Measurements from ENCODE around the gene USP51. TPM values are rescaled to one million over a fixed set of nuclear protein-coding genes. Genes with fewer than 3 reads are reported as not detected.

USP51 gene
- total and polyA plus RNA-seq, 2 donors (not counting 1 experiment from before 2014, with no cell fraction given): 0.95 to 1.3 TPM

DNA sequence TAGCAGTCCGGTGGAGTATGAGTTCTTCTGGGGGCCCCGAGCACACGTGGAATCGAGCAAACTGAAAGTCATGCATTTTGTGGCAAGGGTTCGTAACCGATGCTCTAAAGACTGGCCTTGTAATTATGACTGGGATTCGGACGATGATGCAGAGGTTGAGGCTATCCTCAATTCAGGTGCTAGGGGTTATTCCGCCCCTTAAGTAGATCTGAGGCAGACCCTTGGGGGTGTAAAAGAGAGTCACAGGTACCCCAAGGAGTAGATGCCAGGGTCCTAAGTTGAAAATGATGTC is 36.9 kb downstream of the USP51 start:
- Histone ChIP-seq H3K27me3 (ENCODE audit: control insufficient read depth, insufficient read depth, low read length) (no peaks in the 10 kb centered on the region), H3K79me2 (ENCODE audit: control insufficient read depth, insufficient read depth, low read length) (peaks cover 4% of the 10 kb centered on the region), H3K36me3 (ENCODE audit: control insufficient read depth, insufficient read depth, low read length) (no peaks in the 10 kb centered on the region), H2AFZ (ENCODE audit: low read length) (peak overlapping the region; percentile 30), H3K9ac (ENCODE audit: insufficient read depth, low read length) (peak overlapping the region; percentile 62), H4K20me1 (ENCODE audit: control insufficient read depth, extremely low read depth, insufficient read depth, low read length) (no peaks in the 10 kb centered on the region), H3K4me1 (ENCODE audit: control insufficient read depth, extremely low read depth, insufficient read depth, low read length) (peaks cover 2% of the 10 kb centered on the region), H3K9me3 (ENCODE audit: control insufficient read depth, insufficient read depth, low read depth, low read length) (no peaks in the 10 kb centered on the region), H3K4me2 (ENCODE audit: extremely low read depth, insufficient read depth, low read length) (peak overlapping the region; percentile 78), H3K4me3 (replicated peaks in 1 of 4; ENCODE audit: control extremely low read depth in 1 of 4, insufficient read depth in 1 of 4, low read depth in 3 of 4, low read length in 4 of 4) (peak overlapping the region; percentile 68 to 86 (median 76)), H3K27ac (ENCODE audit: insufficient read depth, low read length) (peak overlapping the region; percentile 85)
- DNase-seq (ENCODE audit: low read depth in 2 of 2): no peak
- TF ChIP-seq, protein P1, sequence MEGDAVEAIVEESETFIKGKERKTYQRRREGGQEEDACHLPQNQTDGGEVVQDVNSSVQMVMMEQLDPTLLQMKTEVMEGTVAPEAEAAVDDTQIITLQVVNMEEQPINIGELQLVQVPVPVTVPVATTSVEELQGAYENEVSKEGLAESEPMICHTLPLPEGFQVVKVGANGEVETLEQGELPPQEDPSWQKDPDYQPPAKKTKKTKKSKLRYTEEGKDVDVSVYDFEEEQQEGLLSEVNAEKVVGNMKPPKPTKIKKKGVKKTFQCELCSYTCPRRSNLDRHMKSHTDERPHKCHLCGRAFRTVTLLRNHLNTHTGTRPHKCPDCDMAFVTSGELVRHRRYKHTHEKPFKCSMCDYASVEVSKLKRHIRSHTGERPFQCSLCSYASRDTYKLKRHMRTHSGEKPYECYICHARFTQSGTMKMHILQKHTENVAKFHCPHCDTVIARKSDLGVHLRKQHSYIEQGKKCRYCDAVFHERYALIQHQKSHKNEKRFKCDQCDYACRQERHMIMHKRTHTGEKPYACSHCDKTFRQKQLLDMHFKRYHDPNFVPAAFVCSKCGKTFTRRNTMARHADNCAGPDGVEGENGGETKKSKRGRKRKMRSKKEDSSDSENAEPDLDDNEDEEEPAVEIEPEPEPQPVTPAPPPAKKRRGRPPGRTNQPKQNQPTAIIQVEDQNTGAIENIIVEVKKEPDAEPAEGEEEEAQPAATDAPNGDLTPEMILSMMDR (conservative IDR thresholded peaks at IDR 0.05 in 1 of 2, IDR thresholded peaks at IDR 0.05 in 1 of 2; ENCODE audit: low read depth in 1 of 2, low read length in 2 of 2): no peak
- no peak for TF ChIP-seq EZH2 (IDR thresholded peaks at IDR 0.05; ENCODE audit: low read length, missing control alignments)

DNA sequence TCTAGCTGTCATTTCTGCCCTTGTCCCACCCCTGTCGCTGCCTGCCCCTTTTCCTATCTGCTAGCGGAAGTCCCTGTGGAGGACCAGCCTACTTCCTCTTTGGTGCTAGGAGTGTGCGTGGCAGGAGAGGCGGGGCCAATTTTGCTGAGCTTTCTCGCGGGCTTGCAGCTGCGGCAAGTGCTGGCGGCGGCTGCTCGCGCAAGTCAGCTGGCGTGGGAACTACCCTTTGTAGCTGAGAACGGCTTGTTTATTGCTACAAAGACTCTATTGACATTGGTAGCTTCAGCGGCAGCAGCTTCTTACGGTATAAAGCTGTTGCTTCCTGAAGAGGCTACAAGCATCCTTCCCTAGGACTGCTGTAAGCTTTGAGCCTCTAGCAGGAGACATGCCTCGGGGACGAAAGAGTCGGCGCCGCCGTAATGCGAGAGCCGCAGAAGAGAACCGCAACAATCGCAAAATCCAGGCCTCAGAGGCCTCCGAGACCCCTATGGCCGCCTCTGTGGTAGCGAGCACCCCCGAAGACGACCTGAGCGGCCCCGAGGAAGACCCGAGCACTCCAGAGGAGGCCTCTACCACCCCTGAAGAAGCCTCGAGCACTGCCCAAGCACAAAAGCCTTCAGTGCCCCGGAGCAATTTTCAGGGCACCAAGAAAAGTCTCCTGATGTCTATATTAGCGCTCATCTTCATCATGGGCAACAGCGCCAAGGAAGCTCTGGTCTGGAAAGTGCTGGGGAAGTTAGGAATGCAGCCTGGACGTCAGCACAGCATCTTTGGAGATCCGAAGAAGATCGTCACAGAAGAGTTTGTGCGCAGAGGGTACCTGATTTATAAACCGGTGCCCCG is 37.4 kb downstream of the USP51 start, which contains the start of gene MAGEH1:
TSS of gene MAGEH1 (plus strand) at position 138 of the 843 bp plus-strand sequence. CDS start at position 386, 248 bp downstream.
- Histone ChIP-seq H3K79me2 (ENCODE audit: control insufficient read depth, insufficient read depth, low read length) (peaks cover 4% of the 10 kb centered on the region), H3K9ac (ENCODE audit: insufficient read depth, low read length) (peak within 1 kb of the TSS; percentile 62), H3K36me3 (ENCODE audit: control insufficient read depth, insufficient read depth, low read length) (no peaks in the 10 kb centered on the region), H3K4me3 (replicated peaks in 1 of 4; ENCODE audit: control extremely low read depth in 1 of 4, insufficient read depth in 1 of 4, low read depth in 3 of 4, low read length in 4 of 4) (peak within 1 kb of the TSS; percentile 68 to 86 (median 76)), H2AFZ (ENCODE audit: low read length) (peak within 1 kb of the TSS; percentile 69), H3K27ac (ENCODE audit: insufficient read depth, low read length) (peak within 1 kb of the TSS; percentile 85), H3K4me1 (ENCODE audit: control insufficient read depth, extremely low read depth, insufficient read depth, low read length) (peaks cover 2% of the 10 kb centered on the region), H3K27me3 (ENCODE audit: control insufficient read depth, insufficient read depth, low read length) (no peaks in the 10 kb centered on the region), H3K4me2 (ENCODE audit: extremely low read depth, insufficient read depth, low read length) (peak within 1 kb of the TSS; percentile 80), H3K9me3 (ENCODE audit: control insufficient read depth, insufficient read depth, low read depth, low read length) (no peaks in the 10 kb centered on the region), H4K20me1 (ENCODE audit: control insufficient read depth, extremely low read depth, insufficient read depth, low read length) (no peaks in the 10 kb centered on the region)
- TF ChIP-seq EZH2 (IDR thresholded peaks at IDR 0.05; ENCODE audit: low read length, missing control alignments): no peak
- TF ChIP-seq, protein P1 (conservative IDR thresholded peaks at IDR 0.05 in 1 of 2, IDR thresholded peaks at IDR 0.05 in 1 of 2; ENCODE audit: low read depth in 1 of 2, low read length in 2 of 2): no peak
- DNase-seq (ENCODE audit: low read depth in 2 of 2): peak; percentile 81 to 82

- peaks cover 4% of the 10 kb centered on the region for H3K79me2 ChIP-seq (ENCODE audit: control insufficient read depth, insufficient read depth, low read length)
- H3K9me3 ChIP-seq (ENCODE audit: control insufficient read depth, insufficient read depth, low read depth, low read length): no peaks in the 10 kb centered on the region
- H3K9ac ChIP-seq (ENCODE audit: insufficient read depth, low read length): no peak overlapping the region
- peak overlapping the region; percentile 68 to 86 (median 76) for H3K4me3 ChIP-seq (replicated peaks in 1 of 4; ENCODE audit: control extremely low read depth in 1 of 4, insufficient read depth in 1 of 4, low read depth in 3 of 4, low read length in 4 of 4)
- no peaks in the 10 kb centered on the region for H4K20me1 ChIP-seq (ENCODE audit: control insufficient read depth, extremely low read depth, insufficient read depth, low read length)
- peak overlapping the region; percentile 48 for H2AFZ ChIP-seq (ENCODE audit: low read length)
- peaks cover 2% of the 10 kb centered on the region for H3K4me1 ChIP-seq (ENCODE audit: control insufficient read depth, extremely low read depth, insufficient read depth, low read length)
- H3K4me2 ChIP-seq (ENCODE audit: extremely low read depth, insufficient read depth, low read length): peak overlapping the region; percentile 80
- H3K36me3 ChIP-seq (ENCODE audit: control insufficient read depth, insufficient read depth, low read length): no peaks in the 10 kb centered on the region
- DNase-seq (ENCODE audit: low read depth in 2 of 2): no peak
- no peaks in the 10 kb centered on the region for H3K27me3 ChIP-seq (ENCODE audit: control insufficient read depth, insufficient read depth, low read length)
- TF ChIP-seq, protein P1 (conservative IDR thresholded peaks at IDR 0.05 in 1 of 2, IDR thresholded peaks at IDR 0.05 in 1 of 2; ENCODE audit: low read depth in 1 of 2, low read length in 2 of 2): no peak
- no peak for TF ChIP-seq EZH2 (IDR thresholded peaks at IDR 0.05; ENCODE audit: low read length, missing control alignments)
- H3K27ac ChIP-seq (ENCODE audit: insufficient read depth, low read length): no peak overlapping the region
Measured at GRCh38 chrX:55451626-55451989, 38.0 kb downstream of the USP51 start.

Measured in fibroblast of lung (primary cell).